ENCODE results near the gene KRTDAP.

Gene KRTDAP

GRCh38 chr19:35449359-35450043 lies 40.8 kb downstream of the KRTDAP start:
- no peak for DNase-seq

DNA sequence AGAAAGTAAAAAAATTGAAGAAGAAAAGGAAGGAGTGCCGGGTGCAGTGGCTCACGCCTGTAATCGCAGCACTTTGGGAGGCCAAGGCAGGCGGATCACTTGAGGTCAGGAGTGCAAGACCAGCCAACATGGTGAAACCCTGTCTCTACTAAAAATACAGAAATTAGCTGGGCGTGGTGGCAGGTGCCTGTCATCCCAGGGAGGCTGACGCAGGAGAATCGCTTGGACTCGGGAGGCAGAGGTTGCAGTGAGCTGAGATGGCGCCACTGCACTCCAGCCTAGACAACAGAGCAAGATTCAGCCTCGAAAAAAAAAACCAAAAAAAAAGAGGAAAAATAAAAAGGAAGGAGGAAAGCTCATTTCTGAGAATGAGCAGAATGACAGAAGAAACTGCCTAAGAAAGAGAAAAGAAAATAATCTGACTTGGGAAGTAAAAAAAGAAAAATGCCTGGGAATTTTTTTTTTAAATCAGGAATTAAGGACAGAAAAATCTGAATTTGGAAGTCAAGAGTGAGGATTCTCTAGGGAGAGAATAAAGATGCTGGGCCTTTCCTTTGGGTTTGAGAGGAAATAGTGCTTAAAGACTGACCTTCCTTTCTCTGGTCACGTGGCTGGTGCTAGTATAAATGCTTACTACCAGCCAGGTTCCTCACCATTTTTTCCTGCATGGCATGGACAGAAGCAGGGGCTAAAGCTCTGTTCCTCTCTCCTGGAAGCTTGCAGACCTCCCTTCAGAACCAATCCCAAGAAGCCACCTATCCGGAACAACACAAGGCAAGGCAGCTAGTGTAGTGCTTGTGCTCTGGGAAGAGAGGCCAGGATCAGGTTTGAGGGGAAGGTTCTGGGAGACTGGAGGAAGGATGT lies 42.4 kb downstream of the KRTDAP start, which contains the start of gene FFAR2:
Gene FFAR2 (plus strand): TSS at position 652 of the 864 bp plus-strand sequence. CDS start 1,458 bp downstream, outside the sequence.
- no peak for DNase-seq

DNA sequence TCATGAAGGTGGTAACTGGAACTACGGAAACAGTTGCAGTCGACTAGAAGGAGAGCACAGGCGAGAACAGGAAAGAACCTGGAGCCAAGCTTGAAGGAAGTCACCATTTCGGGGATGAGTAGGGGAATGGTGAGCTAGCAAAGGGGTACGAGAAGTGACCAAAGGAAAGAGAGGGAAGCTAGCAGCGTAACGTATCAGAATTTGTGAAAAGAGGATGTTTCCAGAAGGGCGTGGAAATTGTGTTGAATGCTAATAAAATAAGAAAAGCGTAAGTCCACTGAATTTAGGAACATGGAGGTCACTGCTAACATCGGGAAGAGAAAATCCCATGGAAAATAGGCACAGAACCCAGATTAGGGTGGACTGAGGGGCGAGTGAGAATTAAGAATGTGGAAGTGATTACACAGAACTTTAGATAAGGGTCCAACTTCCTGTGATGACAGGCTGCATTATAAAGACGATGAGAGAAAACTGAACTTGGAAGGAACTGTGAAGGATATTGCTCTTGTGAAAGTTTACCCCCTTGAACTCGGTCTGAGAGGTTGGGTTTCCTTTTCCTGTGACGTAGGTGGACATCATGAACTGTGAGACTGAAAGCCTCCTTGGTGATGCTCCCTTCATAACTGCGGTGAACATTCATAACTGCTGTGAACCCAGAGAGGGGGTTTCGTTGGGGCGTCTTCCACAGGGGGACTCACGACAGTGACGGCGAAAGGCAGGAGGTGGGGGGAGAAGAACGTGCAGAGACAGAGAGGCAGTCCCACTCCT lies 44.3 kb downstream of the KRTDAP start:
- no peak for DNase-seq

- no peak for DNase-seq
Measured at GRCh38 chr19:35444735-35445134, 45.5 kb downstream of the KRTDAP start.

DNA sequence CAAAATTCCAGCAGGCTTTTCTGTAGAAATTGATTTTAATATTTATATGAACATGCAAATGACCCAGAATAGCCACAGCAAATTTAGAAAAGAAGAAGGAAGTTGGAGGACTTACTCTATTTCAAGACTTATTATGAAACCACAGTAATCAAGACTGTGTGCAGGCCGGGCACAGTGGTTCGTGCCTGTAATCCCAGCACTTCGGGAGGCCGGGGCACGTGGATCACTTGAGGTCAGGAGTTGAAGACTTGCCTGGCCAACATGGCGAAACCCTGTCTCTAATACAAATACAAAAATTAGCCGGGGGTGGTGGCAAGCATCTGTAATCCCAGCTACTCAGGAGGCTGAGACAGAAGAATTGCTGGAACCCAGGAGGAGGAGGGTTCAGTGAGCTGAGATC lies 48.2 kb downstream of the KRTDAP start:
- DNase-seq: no peak

GRCh38 chr19:35439921-35440320 lies 50.3 kb downstream of the KRTDAP start:
- DNase-seq: no peak

- DNase-seq: no peak
Measured at GRCh38 chr19:35438527-35438926, 51.7 kb downstream of the KRTDAP start.

DNA sequence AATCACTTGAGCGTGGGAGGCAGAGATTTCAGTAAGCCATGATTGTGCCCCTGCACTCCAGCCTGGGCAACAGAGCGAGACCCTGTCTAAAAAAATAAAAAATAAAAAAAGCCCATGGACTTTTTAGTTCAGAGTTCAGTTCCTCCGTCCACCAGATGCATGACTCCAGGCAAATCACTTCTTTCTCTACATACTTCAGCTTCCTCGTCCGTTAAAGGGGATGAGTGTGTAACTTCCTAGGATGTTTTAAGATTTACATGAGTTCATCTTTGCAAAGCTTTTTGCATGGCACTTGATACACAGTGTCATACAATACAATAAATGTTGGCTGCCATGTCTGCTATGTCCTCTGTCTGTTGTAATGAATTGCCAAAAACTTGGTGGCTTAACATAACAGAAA lies 52.2 kb downstream of the KRTDAP start:
- DNase-seq: no peak

- no peak for DNase-seq
Measured at GRCh38 chr19:35437406-35437951, 52.8 kb downstream of the KRTDAP start.
